Measurements from ENCODE around the gene KRT86.

DNA sequence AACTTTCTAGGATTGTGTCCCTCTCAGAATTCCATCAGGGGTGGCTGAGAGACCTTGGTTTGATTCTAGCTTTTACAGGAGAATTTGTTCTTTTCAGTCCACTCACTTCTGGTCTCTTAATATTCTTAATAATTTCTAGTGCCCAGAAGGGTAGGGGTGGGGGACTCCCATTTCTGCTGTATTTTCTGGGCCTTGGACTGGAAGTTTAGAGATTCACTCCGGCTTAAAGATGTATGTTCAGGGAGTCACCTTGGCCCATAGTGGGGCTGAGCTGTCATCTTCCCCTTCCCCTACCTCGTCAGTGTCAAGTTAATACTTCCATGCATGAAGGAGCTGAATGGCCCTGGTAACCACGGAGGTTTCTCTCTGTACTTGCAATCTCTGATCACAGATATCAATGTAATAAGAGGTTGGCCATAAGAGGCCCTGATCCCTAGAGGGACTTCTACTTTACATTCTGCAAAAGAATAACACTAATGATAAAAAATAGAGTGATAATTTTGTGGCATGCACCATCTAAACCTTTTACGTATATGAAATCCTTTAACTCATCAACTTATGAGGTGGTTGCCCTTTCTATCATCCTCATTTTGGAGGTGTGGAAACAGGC lies 10.2 kb downstream of the KRT86 start:
- TF ChIP-seq POLR2A (IDR thresholded peaks at IDR 0.05; ENCODE audit: low read depth, low read length) (no peak), POLR2AphosphoS5 (IDR thresholded peaks at IDR 0.05; ENCODE audit: low read depth, low read length) (no peak)

All from GM12892 (cell line).